AG09319 (cell line): Measurements from ENCODE around the gene RIT1.
A peak's percentile ranks its signal among the peaks of the same experiment; 100 is the strongest.

Experiments
- DNase-seq: peaks from one replicate; pipeline ENCODE4 v3.0.0-alpha.2; 2010; ENCODE audit warnings: low read depth; ENCODE audit errors: extremely low read depth
- CTCF ChIP-seq: IDR thresholded peaks from 2 replicates; pipeline ENCODE4 v1.5.1; 2011; ENCODE audit warnings: low read depth, mild to moderate bottlenecking, inconsistent platforms, low read length, moderate library complexity

Gene RIT1

DNA sequence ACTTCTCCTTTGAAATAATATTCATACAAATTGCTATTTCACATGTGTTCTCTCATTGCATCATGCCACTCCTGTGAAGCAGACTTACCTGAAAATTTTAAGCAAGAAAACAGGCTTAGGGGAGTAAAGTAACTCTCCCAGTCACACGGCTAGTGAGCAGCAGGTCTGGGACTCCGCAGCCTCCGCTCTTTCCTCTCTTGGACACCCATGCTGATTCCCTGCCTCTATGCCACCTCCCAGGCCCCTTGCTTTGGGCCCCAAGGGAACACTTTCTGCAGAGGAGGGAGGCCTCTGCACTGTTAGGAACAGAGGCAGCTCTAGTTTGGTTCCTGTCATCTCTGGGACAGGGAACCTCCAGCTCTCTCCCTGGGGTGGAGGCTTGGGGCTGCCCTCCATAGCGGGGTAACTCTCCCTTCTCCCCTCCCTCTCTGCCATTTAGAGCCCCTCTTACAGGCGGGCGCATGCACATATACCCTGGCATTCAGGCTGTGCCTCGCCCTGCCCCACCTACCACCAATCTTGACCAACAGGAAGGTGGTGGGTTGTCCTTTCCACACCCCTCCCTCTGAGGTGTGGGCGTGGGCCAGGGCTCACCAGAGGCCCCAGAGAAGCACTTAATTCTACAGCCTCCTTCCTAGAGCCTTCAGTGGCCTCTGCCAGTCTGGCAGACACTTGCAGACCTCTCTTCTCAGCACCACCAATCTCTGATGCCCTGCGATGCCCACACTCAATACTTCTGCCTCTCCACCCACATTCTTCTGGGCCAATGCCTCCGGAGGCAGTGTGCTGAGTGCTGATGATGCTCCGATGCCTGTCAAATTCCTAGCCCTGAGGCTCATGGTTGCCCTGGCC, 30.1 kb upstream of the RIT1 start, which contains the start of gene RXFP4:
RXFP4 (plus strand) TSS at position 646 of the 852 bp plus-strand sequence; CDS start at position 718, 72 bp downstream.
- no peak for TF ChIP-seq CTCF
- DNase-seq = no peak

DNA sequence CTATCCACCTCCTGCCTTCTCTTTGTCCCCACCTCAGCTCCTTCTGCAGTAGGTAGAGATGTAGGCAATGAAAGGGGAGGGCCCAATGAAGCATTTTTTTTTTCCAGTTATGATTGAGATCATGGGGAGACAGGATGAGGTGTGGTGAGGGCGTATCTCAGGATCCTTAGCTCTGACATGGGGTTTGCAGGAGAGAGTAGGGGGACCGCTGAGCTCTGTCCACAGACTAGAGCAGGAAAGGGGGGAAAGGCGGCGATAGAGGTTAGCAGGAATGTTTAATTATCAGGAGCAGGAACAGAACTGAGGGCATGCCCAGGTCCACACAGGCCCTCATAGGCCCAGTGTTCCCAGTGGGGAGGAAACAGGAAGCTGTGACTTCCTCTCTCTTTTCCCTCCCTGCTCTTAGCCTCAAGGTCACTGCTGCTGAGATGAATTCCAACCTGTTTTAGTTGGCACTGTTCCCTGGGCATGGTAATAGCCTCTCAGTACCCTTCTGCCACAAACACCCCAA, 29.4 kb upstream of the RIT1 start:
- no peak for DNase-seq
- TF ChIP-seq CTCF = no peak

- TF ChIP-seq CTCF = peak; percentile 64
- DNase-seq = no peak
Measured at GRCh38 chr1:155938220-155938627, 27.1 kb upstream of the RIT1 start.

- no peak for DNase-seq
- no peak for TF ChIP-seq CTCF
Measured at GRCh38 chr1:155934936-155935590, 23.9 kb upstream of the RIT1 start.

DNA sequence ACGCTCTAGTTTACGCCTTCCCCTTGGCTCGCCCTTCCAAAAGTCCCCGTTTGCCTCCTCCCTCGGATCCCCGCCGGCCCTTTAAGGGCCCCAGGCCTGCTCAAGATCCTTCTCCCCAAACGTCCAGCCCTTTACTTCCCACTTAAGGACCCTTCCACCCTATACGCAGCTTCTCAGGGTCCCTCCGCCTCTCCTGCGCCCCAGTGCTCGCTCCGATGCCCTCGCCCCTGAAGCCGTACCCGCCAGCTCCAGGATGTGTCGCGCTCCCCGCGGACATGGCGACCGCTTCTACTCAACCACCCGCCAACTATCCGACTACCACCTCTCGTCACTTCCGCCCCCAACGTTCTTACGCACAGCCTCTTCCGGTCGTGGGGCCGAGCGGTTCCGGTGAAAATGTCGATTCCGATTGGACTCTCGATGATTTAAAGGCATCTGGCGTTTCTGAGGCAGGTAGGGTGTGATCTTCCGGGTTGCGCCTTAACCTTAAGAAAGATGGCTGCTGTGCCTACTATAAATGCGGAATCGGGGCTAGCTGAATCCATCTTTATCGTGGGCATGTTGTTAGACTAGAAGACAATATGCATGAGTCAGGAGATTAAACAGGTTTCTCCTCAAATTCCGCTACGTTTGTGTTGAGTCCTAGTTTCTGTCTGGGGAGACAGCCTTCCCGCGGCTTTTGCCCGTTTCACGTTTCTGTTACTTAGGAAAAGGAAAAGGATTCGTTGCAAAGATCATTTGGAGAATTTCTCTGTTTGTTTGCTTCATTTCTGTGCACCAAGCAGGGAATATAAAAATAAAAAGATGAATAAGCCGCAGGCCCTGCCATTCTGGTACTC, 23.2 kb upstream of the RIT1 start, which contains the start of gene KHDC4:
KHDC4 (minus strand) TSS at position 317 of the 839 bp plus-strand sequence; CDS start at position 277, 40 bp downstream.
- TF ChIP-seq CTCF = peak; percentile 15
- peak; percentile 96 for DNase-seq

- no peak for TF ChIP-seq CTCF
- DNase-seq = no peak
Measured at GRCh38 chr1:155933591-155934096, 22.5 kb upstream of the RIT1 start.
